HG03135 (cell line): ENCODE results near the gene CACNA1G.
A peak's percentile ranks its signal among the peaks of the same experiment; 100 is the strongest.

Experiments
- ATAC-seq: cut with Tn5 transposase; IDR thresholded peaks from one replicate; pipeline ENCODE4 v1.9.1; 2021; ENCODE audit warnings: mild to moderate bottlenecking, moderate library complexity; ENCODE audit not compliant: unreplicated experiment

Gene CACNA1G

DNA sequence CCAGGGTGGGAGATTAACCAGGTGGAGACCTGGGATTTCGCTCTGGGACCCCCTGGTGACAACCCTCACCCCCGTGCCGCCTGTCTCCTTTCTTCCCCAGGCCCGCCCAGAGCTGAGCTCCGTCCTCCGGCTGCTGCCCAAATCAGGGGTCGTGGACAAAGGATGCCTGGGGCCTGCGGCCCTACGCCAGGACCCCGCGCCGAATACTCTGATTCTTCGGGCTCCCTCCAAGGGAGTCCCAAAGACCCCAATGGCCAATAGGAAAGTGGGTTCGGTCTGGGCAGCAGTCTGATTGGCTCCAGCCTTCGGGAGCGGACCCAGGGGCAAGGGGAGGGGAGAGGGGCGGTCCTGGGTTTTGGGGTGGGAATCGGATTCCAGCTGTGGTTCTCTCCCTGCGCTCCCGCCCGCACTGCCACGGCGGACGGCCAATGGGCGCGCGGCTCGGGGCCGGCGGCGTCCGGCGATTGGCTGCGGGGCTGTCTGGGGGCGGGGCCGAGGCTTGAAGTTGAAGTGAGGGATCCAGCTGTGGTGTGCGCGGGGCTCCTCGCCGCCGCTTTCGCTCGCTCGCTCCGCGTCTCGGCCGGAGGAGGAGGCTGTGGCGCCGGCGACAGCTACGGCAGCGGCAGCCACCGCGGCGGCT, at the start of gene CACNA1G:
TSS of gene CACNA1G (plus strand) at position 531 of the 640 bp plus-strand sequence. CDS start 745 bp downstream, outside the sequence.
- ATAC-seq: peak; percentile 91

DNA sequence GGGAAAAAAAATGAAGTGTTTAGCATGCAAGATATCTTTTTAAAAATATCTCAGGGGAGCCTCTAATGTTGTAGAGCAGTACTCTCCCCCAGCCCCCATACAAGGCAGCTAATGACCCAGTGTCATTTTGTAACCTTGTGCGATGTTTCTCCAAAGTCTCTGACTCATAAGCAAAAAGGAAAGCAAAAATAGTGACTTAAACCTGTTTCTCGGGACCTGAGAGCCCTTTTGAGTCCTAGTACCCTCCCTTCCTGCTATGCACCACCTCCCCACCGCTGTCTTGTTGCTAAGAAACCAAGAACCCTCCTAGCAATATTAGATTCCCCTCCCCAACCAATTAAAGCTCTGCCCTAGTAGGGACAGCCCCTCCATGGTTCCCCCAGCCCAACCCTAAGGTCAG, 49.5 kb upstream of the CACNA1G start:
- peak; percentile 86 for ATAC-seq

DNA sequence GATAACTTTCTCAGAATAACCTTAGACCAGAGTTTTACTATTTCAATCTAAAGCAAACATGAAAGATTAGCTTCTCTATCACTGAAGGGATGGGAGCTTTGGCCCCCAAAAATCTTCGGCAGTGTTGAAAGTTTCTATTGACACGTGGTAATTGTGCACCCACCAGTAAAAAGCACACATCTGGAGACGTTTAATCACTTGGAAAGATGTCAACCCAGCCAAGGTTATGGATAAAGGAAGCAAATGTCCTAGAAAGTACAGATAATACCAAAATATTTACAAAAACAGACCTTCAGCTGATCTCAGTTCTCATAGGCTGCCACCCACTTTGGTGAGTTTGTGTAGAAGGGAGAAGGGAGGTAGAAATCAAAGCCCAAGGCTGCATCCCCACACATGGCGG, 47.0 kb upstream of the CACNA1G start:
- ATAC-seq: no peak

DNA sequence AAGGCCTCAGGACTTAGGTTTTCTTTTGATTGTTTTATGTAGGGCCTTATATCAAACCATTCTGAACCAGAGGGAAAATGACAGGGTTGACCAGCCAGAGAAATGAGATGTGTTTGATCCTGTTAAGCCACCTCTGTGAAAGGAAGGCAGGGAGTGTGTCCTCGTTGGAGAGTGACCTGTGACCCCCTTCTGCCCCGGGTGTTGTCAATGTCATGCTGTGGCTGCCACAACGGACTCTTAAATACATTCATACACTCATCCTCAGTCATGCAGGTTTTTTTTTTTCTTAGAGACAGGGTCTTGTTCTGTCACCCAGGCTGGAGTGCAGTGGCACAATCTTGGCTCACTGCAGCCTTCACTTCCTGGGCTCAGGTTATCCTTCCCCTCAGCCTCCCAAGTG, 46.1 kb upstream of the CACNA1G start:
- no peak for ATAC-seq

DNA sequence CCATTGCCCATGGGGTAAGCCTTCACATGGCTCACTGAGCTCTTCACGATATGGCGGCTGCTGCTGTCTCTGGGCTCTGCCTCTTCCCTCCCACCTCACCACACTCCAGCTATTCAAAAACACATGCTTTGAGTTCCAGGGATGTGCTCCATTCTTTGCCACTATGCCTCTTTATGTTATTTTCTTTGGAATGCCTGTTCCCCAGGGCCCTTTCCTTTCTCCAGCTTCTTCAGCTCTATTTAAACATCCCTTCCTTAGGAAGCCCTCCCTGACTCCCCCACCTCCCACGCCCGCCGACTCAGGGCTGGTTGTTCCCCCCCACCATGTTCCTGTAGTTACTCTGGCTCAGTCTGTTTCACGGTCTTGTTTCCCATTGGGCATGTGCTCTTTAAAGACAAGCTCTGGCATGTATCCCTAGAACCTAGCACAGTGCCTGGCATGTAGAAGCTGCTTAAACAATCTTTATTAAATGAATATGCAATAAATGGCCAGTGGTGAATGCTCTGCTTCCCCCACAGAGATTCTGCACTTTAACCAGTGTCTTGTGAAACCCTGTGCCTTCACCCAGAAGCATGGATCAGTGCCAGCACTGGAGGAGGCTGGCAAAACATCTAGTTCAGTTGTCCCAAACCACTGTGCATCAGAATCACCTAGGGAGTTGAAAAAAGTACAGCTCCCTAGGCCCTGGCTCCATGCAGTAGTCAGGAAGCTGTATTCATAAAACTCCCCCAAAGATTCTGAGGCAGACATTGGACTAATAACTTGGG, 45.4 kb upstream of the CACNA1G start:
- ATAC-seq: no peak

DNA sequence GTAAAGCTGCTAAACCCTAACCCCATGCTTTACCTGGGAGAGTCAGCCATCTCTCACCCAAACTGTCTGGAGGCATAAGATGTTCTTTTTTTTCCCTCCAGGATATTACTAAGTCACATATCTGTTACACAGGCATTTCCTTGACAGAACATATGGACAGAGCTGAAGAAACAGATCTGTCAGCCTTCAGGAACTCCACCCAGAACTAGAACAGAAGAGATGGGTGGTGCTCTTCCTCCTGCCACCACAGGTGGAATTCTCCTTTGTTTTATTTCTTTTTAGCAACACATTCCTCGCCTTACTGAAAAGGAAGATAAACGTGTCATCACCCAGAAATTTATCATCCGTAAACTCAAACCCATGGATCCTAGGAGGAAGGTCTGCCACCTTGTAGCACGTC, 43.5 kb upstream of the CACNA1G start:
- ATAC-seq: no peak

DNA sequence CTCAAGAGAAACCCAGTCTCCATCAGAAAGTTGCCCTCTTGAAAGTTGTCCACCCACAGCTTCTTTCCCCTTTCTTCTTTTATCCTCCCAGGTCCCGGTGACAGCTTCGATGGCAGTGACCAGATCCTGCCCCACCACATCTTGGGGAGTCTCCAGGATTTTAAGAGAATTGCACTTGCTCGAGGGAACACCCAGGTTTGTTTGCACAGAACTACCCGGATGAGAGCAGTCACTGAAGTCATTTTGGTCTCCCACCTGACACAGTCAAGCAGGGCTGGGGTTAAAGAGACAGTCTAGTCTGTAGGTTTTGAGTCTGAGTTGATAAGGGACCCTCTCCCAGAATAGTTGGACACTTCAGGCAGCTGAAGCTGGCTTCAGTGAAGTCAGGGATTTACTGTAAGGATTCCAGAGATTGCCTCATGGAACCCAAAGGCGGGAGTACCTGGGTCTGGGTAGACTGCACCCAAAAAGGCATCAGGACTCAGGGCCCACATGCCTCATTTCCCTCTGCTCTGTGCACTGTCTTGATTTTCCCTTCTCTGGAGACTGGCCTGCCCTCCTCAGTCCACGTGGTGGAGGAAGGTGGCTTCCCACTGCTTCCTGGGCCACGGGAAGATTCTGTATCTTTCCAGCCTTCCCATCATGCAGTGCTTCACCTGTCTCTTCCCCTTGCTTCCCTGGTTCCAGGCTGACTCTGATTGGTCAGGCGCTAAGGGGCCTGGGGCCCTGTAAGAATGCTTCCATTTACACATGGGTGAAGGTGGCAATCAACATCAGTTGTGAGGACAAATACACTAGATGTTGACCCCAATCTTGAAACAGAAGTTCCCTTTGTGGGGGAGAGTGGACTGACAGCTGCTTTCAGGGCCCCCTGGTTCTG, 42.8 kb upstream of the CACNA1G start:
- ATAC-seq: no peak

DNA sequence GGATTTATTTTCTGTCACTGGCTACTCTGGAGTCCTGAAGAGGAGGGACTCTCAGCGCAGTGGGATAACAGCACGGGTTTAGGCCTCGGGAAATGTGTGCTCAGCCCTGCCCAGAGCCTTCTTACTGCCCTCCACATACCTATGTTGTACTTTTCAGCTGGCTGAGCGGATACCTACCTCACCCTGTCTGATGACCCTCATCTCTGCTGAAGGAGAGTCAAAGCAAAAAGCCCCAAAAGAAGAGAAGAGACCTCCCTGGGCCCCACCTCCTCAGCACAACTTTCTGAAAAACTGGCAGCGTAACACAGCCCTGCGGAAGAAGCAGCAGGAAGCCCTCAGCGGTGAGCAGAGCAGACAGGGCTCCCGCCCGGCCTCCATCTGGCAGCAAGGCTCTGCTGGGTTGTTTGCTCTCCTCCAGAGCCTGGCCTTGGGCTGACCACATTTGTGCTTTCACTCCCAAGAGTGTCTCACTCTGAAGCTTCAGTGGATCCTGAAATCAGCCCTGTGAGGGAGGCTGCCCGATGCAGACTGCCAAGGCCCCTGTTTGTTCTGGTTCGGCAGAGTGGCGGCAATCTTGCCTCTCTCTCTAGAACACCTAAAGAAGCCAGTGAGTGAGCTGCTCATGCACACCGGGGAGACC, 42.0 kb upstream of the CACNA1G start:
- ATAC-seq: no peak

DNA sequence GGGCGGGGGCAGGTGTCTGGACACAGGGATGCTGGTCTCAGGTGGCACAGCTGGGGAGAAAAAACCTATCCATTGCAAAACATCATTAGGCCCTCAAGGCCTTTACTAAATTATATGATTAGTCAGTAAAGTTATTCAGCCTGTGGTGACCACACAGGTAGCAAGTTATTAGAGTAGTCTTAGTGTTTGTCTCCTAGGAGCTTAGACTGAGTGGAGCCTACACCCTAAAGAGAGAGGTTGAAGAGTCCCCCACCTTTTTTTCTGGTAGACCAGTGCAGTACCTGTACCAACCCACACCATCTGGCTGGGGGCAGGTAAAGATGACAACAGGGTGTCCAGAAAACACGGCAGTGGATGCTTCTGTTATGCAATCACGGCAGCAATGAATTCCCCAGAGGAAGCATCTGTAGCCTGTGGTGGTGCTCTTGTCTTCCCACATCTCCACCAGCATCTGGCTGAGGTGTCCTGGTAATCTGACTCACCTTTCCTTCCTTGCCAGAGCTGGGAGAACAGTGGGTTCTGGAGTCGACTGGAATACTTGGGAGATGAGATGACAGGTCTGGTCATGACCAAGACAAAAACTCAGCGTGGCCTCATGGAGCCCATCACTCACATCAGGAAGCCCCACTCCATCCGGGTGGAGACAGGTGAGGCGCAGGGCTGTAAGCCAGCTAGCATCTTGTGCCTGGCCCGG, 41.2 kb upstream of the CACNA1G start:
- ATAC-seq: no peak

DNA sequence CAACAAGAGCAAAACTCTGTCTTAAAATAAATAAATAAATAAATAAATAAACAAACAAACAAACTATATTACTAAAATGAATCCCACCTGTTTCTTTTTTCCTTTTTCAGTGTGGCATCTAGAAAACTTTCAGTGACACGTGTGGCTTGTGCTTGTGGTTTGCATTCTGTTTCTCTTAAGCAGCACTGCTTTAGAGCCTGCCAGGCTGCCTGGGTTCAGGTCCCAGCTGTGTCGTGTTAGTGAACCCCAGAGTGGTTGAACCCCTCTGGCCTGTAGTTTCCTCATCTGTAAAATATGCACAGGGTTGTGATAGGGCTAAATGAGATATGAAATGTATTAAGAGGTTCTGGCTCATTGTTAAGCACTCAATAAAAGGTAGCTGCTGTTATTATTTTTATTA, 40.0 kb upstream of the CACNA1G start:
- no peak for ATAC-seq

DNA sequence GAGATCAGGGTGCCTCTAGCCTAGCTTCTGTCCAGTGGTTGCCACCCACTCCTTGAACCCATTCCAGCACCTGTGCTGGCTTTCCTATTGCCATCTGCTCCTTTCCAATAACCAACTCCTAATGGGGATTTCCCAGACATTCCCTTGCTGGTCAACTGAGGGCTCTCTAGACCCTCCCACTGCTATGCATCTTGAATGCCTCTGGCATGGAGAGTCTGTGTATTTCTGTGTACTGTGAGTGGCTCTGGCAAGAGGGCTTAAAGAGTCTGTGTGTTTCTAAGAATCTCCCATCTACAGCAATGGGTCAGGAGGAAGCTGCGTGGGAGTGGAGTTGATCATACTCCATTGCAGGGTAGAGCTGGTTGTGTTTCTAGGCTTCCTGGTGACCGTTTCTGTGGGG, 39.0 kb upstream of the CACNA1G start:
- ATAC-seq: no peak

DNA sequence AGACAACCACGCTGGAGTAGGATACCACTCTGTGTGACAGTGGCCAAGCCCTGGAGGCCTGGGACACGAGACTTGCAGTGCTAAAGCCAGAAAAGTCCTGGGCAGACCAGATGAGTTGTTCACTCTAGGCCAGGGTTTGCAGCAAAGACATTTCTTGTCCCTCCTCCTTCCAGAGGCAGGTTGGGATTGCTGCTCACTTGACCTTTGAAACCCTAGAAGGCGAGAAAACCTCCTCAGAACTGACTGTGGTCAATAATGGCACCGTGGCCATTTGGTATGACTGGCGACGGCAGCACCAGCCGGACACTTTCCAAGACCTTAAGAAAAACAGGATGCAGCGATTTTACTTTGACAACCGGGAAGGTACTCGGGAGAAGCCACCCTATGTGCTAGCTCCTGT, 37.7 kb upstream of the CACNA1G start:
- no peak for ATAC-seq

DNA sequence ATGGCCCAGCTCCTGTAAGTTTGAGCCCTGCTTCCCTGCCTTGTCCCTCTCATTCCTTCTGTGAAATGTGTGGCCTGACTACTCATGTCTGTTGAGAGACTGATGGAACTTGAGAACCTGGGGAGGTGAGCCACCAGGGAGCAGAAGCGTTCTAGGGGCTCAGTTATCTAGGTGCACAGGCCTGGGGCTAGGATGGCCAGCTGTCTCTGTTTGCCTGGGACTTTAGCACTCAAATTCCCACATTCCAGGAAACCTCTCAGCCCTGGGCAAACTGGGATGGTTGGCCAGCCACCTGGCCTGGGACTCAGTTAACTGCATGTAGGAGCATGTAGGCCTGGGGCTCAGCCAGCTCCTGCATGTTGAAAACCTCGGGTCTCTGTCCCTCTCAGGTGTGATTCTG, 37.3 kb upstream of the CACNA1G start:
- no peak for ATAC-seq

DNA sequence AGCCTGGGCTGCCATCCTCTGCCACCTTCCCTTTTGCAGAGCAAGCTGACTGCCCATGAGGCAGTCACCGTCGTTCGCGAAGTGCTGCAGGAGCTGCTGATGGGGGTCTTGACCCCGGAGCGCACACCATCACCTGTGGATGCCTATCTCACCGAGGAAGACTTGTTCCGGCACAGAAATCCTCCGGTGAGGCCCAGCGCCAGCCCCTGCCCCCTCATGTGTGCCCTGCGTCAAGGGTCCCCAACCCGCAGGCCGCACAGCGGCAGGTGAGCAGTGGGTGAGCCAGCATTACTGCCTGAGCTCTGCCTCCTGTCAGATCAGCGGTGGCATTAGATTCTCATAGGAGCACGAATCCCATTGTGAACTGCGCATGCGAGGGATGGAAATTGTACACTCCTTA, 35.7 kb upstream of the CACNA1G start:
- ATAC-seq: no peak

DNA sequence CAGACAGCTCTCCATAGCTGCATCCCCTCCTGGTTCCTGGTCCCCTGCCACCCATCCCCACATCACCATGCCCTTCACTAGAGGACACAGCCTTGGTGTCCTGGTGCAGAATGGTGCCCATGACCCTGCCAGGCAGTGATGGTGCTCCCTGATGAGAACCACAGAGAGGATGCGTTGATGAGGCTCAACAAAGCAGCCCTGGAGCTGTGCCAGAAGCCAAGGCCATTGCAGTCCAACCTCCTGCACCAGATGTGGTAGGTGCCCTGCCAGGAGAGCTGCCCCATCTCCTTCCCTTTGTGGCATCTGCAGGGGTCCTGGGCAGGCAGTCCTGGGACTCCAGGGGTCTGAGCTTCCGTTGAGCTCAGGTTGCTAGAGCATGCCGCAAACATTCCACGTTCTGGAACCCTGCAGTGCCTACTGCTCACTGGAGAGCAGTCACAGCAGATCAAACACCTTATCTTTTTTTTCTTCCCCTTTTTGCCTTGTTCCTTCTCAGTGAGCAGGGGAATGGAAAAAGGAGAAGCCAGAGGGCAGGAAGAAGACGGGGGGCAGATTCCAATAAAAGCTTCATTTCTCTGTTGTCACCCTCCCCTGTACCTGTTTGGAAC, 33.3 kb upstream of the CACNA1G start:
- no peak for ATAC-seq

DNA sequence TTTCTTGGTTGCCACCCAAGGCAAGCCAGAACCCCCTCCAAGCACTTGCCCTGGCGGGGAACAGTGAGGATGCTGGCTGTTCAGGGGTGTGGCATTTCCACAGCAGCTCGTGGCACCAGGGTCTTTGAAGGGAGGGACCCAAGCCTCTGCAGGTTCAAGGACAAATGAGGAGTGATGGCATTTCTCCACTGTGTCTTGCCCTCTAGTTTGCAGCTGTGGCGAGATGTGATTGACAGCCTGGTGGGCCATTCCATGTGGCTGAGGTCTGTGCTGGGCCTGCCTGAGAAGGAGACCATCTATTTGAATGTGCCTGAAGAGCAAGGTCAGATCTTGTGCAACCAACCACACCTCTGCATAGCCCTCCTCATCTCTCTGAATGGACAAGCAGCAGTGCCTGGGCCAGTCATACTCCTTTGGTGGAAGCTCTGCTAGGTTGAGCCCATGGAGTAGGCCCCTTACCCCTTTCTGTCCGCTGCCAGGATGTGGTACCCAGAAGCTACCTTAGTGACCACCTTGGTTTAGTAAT, 32.5 kb upstream of the CACNA1G start:
- ATAC-seq: no peak

DNA sequence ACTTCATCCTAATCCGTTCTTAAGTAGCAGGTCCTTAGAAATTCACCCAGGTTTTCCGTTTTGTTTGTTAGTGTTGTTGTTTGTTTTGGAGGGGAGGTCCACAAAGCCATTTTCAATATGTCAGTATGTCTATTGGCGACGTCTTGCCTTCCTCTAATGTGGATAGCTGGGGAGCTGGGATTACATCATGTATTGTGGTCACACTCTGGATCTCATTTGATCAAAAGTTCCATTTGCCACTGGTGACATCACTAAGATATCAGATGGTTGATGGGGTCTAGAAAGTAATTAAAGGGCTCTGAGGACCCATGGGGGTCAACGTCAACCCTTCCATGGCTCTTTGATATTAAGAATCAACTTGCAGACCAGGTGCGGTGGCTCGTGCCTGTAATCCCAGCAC, 30.7 kb upstream of the CACNA1G start:
- no peak for ATAC-seq

DNA sequence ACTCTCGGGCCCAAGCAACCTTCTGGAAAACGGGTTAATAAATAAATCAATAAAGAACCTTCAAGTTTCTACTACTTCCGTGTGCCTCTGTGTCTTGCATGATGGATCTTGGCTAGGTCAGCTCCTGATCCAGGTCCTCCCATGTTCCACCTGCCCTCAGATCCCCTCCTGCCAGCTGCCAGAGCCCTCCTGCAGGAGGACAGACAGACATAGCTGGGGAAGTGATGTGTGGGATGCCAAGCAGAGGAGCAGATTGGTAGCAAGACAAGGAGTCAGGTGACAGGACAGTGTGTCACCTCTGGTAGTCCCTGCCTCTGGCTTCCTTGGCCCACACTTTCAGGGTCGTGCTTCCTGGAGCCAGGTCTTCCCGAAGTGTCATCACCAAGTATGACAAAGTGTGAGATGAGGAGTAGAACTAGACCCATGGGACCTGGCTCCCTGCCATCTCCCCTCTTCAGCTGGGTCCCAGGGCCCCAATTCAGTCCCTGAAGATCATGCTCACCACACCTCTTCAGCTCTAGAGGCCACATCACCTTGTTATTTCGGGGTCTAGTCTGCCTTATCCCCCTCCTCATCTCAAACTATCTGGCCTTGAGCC, 29.0 kb upstream of the CACNA1G start:
- ATAC-seq: no peak

DNA sequence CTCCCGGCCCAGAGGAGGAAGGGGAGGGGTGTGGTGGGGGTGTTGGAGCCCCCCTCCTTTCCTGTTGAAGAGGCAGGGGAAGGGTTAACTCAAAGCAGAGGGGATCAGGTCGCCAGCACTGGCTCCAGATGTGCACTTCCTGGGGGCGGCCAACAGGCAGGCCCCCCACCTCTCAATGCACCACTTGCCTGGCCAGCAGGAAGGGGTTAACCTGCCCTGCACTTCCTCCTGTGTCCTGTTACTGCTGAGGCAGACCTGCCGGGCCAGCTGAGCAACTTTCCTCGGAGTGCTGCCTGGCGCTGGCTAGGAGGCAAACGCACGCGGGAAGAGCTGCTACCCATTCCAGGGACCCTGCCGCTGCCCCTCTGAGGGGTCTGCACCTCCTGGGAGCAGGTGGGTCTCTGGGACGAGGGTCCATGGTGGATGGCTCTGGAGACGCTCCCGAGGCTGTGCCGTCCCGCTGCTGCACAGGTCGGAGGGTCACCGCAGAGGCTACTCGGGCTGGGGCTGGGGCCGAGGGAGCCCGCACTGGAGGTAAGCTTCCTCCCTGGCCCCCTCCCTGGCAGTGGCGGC, 28.0 kb upstream of the CACNA1G start, which contains the start of gene EPN3:
TSS of gene EPN3 (plus strand) at position 284 of the 573 bp plus-strand sequence. CDS start 3,822 bp downstream, outside the sequence.
- no peak for ATAC-seq
